GM19240 (cell line): ENCODE data around the gene SEMA3F.
A peak's percentile ranks its signal among the peaks of the same experiment; 100 is the strongest.
"Not testable (repeated sequence)": the region's sequence is repeated elsewhere in the genome, so short reads cannot be mapped to it uniquely, and the experiment has no call there.

Experiments used
- DNase-seq: peaks from one replicate; pipeline ENCODE4 v3.0.0; 2011; ENCODE audit warnings: low spot score; ENCODE audit not compliant: insufficient read length

SEMA3F gene

DNA sequence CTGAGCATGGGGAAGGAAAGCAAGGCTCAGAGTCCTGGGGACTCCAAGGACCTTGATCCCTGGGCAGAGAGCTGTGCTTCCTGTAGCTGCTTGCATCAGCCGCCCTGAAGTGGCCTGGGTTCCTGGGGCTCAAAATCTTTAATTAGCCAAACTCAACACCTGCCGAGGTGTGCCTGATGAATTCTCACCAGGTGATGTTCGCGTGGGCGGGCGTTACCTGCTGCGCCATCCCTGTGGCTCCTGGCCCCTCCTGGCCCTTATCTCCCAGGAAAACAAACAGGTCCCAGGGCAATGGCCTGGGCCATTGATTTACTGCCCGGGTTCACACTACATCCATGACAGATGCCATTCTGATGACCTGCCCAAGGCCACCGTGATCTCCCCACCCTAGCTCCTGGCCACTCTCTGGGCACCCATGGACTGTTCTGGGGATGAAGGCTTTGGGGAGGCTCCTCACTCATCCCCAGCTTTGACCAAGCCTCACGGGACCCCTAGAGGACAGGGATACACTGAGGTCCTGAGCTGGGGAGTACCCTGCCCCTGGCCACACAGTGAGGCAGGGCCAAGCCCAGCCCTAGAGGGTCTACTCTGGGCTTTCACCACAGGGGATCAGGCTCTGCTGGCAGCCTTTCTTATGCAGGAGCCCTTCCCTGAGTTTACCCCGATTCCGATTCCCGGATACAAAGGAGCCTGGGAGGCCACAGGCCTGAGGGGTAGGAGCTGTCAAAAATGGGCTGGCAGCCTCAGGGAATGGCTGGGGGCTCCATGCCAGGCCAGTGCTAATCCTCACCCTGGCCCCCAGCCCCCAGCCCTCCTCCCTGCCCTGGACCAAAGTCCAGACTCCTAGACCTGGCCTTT lies 55.6 kb downstream of the SEMA3F start:
- DNase-seq: no peak

DNA sequence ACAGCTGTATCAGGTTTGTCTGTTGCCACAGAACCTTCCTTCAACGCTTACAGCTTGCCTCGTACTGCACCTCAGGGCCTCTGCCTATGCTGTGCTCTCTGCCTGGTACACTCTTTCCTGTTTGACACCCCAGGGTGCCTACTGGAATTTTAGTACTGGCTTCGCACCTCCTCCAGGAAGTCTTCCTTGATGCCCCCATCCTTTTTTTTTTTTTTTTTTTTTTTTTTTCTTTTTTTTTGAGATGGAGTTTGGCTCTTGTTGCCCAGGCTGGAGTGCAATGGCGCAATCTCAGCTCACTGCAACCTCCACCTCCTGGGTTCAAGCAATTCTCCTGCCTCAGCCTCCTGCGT lies 56.2 kb downstream of the SEMA3F start:
- DNase-seq: not testable (repeated sequence)

DNA sequence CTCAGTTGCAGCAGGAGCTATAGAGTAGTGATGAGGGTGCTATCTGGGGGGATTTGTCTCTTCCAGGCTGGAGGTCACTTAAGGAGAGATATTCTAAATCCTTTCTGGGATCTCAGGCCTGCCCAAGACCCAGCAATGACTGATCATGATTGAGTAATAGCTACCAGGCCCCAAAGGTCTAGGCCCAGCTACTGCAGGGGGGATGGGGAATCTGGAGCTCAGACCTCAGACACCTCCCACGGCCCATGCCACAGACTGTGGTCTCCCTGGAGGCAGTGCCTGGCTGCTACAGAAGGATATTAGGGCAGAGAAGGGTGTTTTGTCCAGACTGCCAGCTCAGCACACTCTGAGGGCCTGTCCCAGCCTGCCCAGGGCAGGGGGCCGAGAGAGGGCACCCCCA lies 56.8 kb downstream of the SEMA3F start:
- no peak for DNase-seq

DNA sequence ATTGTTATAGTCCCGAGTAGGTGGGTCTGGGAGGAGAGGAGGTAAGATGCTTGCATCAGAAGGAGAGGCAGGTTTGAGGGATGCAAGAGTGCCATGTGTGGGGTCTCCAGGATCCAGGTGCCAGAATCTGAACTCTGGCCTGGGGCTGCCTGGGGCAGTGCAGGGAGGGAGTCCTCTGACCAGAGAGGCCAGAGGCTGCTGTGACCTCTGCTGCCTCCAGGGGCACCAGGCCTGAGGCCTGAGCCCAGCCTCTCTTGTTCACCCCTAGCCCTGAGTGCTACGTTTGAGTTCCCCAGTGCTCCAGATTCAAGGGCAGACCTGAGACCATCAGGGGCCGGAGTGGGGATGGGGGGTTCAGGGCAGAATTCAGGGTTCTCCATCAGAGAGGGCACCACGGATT lies 57.4 kb downstream of the SEMA3F start:
- no peak for DNase-seq

DNA sequence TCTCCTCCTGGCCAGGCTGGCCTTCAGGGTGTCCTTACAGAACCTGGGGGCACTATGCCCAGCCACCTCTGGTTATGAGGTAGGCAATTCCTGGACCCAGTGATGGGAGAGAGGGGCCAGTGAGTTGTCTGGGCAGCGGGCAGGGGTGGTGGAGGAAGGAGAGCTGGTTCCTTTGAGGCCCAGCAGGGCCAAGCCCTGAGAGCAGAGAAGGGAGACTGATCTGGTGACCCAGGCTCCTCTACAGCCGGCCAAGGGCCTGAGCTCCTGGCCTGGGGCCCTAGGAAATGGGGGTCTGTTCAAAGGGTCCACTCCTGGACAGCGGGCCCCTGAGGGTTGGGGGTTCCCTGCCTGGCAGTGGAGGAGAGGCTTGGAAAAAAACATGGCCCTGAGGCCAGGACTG lies 57.8 kb downstream of the SEMA3F start:
- no peak for DNase-seq

DNA sequence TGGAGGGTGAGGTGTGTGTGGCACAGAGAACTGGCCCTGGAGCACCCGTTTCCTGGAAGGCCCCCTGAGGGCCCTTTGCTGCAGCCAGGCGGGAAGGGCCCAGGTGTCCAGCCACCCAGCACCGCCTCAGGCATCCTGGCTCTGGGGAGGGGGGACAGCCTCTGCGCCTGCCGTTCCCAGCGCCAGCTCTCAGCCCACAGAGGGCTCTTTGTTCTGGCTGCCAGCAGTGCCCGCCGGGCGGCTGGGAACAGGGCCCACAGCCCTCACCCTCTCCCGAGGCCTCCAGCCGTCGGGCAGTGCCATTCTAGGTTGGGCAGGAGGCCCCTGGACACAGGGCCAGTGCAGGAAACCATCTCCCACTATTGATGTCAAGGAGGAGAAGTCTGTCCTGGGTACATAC lies 58.2 kb downstream of the SEMA3F start:
- no peak for DNase-seq

DNA sequence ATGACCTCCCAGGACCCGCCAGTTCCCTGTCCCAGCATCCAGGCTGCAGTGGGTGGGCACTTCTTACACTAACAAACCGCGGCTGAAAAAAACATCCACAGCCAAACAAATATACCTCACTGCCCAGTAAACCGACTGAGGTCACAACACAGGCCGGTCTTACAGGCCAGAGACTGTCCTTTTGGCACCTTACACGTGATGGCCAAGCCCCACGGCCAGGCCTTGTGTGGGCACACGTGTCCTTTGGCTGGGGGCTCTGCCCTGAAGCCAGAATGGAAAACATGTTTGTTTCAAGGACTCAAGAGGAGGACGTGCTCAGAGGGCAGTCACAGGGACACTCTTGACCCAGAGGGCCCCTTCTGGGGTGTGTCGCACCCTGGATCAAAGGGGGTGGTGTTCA lies 59.7 kb downstream of the SEMA3F start:
- no peak for DNase-seq

DNA sequence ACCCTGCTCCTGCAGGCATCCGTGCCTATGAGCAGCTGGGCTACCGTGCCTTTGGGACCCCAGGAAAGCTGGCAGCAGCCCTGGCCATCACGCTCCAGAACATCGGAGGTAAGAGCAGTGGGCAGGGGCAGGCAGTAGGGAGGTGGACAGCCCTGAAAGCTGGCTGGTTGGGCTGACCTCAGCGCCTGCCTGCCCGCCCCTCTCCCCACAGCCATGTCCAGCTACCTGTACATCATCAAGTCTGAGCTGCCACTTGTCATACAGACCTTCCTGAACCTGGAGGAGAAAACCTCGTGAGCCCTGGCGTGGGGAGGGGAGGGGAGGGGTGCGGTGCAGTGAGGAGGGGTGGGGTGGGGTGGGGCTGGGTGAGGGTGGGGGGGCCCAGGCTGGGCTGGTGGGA lies 60.4 kb downstream of the SEMA3F start:
- DNase-seq: no peak

DNA sequence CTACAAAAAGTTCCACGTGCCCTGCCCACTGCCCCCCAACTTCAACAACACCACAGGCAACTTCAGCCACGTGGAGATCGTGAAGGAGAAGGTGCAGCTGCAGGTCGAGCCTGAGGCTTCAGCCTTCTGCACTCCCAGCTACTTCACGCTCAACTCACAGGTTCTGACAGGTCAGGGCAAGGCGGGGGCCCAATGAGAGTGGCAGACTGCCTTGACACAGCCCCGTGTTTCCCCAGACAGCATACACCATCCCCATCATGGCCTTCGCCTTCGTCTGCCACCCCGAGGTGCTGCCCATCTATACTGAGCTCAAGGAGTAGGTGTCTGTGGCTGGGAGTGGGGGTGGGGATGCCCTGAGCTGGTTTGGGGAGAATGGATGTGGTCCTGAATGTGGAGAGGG lies 62.6 kb downstream of the SEMA3F start:
- DNase-seq: no peak

DNA sequence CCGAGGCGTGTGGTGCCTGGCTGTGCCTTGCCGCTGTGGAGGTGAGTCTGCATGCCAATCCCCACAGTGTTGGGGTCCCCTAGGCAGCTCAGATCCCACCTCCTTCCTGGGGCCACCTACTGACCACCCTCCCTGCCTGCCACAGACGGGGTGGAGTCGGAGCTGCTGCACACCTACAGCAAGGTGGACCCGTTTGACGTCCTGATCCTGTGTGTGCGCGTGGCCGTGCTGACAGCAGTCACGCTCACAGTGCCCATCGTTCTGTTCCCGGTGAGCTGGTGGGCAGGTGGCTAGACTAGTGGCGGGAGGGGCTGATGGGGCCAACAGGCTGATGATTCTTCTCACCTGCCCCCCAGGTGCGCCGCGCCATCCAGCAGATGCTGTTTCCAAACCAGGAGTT lies 63.3 kb downstream of the SEMA3F start:
- no peak for DNase-seq

DNA sequence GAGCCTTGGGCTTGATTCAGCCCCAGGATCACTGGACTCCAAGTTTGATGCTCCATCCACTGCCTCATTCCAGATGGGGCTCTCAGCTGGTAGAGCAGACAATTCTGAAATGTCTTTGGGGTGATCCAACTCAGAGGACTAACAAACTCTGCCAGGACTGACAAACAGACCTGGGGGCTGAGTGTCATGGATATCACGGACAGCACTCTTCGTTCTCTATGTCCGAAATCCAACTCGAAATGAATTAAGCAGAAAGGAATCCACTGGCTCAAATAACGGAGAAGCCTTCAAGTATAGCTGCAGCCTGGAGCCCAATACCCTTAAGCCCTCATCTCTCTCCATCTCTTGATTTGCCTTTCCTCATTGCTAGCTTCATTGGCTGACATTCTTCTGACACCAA lies 64.2 kb downstream of the SEMA3F start:
- DNase-seq: no peak

DNA sequence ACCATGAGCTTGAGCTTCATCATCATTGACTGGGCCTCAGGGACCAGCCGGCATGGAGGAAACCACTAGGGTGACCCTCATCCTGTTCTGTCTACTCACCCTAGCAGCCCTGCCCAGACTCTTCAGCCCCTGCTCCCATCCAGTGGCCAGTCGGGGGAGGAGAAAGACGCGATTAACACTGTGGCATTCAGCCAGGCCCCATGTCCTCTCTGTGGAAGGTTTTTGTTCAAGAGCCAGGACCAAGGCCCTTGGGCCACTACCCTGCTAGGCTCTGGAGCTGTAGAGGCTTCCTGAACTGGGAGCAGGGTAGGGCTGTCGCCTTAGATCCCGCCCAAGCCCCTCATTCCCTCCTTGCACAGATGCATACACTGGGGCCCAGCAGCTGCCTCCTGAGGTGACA lies 65.0 kb downstream of the SEMA3F start:
- no peak for DNase-seq

DNA sequence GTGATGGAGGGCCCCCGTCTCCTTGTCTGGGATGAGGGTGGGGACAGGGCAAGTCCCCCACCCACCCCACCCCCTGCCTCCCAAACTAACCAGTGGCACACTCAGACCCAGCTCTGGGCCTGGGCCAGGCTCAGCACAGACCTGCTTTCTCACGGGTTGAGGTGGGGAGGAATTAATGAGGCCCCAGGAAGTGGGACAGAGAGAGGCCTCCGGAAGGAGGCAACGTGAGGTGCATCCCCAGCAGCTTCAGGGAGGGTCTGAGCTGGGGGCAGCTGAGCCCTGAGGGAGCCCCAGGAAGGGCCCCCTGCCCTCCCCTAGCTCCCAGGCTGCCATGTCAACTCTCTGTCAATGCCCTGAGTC lies 65.9 kb downstream of the SEMA3F start:
- no peak for DNase-seq

DNA sequence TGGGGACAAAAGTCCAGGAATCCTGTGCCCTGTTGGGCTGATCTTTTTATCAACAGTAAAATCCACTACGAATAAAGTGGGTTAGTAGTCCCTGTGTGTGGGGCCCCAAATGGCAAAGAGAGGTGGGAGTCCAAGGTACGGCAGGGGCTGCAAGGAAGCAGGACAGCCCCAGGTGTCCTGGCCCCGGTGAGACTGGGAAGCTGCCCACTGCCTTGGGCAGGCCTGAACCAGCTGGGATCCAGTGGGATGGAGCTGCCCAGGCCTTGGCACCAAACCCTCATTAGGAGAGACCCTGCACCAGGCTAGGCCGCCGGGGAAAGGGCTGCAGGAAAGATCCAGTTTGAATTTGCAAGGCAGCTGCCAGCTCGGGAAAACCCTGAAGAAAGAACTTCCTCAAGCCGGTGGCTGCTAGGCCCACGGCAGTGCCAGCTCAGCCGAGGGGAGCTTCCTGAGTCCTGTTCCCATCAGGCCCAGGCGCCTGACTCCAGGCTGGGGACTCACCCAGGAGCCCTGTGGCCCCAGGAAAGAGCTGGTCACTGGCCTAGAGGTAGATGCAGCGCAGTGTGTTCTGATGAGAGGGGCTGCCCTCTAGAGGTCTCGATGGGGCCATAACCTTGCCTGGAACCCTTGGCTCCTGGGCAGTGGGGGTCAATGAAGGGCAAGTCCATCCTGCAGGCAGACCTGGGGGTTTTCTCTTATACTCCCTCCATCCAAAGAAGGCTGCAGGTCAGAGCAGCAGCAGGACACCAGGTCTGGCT lies 66.5 kb downstream of the SEMA3F start:
- DNase-seq: no peak

DNA sequence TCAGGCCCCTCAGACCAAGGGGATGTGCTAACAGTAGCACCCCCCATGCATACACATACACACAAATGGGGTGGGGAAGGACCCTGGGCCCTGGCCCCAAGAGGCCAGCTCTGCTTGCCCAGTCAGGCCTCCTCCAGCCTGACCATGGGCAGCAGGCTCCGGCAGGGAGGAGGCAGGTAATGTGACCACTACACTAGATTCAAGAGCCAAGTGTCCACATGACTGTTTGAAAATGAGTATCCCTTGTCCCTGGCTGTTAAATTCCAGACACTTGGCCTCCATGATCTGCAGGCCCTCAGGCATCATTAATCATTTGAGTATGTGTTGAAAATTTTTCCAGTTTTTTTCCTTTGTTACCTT lies 67.0 kb downstream of the SEMA3F start:
- no peak for DNase-seq

DNA sequence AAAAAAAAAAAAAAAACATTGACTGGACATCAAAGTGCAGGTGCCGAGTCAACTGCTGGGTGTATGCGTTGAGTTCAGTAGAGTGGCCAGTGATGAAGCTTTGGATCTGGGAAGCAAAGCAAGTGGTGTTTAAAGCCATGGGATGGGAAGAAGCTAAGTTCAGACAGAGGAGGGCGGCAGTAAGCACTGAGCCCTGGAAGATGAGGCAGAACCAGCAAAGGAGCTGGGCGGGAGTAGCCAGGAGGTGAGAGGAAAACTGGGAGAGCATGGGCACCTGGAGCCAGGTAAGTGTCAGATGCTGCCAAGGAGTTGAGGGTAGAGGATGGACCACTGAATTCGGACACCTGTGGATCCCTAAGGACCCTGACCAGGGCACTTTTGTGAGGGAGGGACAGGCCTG lies 69.5 kb downstream of the SEMA3F start:
- DNase-seq: no peak

DNA sequence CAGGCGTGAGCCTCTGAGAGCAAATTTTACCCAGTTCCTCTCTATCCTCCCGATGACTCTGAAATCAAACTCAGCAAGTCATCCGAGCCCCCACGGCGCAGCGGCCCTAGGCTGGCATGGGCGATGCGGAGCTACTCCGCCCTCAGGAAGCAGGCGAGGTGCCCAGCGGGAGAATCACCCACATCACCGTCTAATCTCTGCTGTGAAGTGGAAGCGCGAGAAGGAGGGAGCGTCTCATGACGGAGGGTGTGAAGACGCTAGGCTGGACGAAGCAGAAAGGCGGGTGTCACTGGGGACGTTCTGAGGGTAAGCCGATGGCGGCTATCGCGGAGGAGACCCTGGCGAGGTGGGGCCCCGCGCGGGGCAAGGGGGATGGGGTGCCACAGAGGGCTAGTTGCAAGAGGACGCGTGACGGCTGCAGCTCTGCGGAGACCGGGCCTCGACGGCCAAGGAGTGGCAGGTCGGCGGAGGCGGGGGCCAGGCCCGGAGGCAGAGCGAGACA lies 71.8 kb downstream of the SEMA3F start:
- DNase-seq: no peak

DNA sequence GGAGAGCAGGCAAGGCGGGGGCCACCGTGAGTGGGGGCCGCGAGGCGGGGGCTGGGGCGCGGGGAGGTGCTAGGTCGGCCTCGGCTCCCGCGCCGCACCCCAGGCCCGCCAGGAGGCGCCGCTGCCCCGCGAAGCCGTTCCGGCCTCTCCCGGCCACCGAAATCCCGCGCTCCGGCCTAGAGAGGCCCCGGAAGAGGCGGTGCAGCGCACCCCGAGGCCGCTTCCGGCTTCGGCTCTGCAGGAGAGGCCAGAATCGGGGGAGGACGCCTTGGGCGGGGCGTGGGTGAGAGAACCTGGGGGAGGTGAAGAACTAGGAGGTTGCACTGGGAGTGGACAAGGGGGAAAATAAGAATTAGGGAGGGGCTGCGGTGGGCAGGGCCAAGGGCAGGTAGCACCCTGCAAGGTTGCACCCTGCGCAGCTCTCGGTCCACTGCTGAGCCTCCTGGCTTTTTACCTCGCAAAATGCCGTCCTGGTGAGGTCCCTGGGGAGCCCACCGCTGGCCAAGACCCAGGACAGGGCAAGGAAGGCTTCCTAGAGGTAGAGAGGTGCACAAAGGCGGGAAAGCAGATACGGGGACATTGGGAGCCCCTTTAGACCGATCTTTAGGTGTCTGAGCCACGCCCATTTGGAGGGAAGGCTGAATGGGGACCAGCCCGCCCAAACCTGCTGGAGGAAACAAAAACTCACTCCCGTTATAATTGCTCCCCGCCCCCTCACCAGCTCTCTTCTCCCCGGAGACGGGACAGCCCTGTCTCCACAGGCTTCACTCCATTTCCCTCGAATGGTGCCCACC lies 72.5 kb downstream of the SEMA3F start:
- peak; percentile 95 for DNase-seq

DNA sequence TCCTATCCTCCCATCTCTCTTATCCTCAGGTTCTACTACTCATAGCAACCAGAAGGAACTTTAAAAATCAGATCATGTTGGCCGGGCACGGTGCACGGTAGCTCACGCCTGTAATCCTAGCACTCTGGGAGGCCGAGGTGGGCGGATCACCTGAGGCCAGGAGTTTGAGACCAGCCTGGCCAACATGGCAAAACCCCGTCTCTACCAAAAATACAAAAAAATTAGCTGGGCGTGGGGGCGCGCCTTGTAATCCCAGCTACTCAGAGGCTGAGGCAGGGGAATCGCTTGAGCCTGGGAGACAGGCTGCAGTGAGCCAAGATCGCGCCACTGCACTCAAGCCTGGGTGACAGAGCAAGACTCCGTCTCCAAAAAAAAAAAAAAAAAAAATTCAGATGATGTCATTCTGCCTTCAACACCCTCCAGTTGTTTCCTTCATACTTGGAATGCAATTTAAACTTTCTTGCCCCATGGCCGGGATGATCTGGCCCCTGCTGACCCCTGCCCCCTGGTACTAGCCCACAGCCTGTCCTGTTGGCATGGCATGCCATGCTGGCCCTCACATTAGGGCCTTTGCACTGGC lies 73.2 kb downstream of the SEMA3F start:
- DNase-seq: not testable (repeated sequence)

DNA sequence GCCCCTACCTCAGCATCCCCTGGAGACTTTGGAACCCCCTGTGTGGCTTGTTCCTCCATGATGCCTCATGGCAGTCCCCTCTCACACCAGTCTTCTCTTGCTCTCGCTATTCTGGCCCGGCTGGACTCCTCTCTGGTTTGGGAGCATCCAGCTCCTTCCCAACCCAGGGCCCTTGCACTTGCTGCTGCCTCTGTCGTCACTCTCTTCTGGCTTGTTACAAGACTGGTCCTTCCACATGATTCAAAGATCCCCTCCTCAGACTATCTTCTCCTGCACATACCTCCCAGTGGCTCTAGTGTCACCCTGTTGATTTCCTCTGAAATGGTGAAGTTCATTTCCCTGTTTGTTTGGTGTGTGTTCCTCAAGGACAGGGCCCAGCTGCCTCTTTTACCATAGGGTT lies 74.4 kb downstream of the SEMA3F start:
- no peak for DNase-seq

DNA sequence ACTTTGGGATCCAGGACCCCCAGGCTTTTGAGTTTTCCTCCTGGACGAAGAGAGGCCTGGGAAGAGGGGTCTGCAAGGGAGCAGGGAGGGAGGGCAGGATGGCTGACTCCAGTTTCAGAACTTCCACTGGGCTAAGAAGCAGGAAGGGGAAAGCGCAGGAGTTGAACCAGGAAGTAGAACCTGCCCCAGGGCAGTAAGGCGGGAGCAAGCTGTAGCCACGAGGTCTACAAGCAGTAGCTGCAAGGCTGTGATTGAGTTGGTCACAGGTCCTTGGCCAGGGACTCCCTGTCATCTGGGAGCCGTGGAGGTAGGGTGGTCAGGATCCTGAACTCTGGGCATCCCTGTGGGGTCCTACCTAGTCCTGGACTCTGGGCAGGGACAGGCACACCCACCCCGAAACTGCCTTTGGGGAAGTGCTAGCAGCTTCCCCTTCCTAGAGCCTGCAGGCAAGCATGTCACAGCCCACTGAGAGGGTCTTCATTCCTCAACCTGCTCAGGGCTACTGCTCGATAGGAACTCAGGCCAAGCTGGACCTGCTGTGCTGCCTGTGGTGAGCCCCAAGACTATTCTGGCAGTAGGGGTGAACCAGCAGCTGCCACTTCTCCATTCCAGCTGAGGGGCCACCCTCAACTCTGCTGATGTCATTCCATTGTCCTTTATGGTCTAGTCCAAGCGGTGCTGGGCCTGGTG lies 75.1 kb downstream of the SEMA3F start:
- no peak for DNase-seq
